A549 treated with AZD9567 at 1 μM for 4 hours (cell line): ENCODE results near the gene KLRF1. TPM values are rescaled to one million over a fixed set of nuclear protein-coding genes. Genes with fewer than 3 reads are reported as not detected.

Experiments
- total RNA-seq: library from RNA; stranded (reverse); fragments of 200-300 nt; extraction: Qiagen RNA extraction; gene quantifications from 5 replicates; pipeline ENCODE4 v1.2.3, GENCODE V29; 2022; ENCODE audit not compliant: insufficient read depth

The KLRF1 gene, protein sequence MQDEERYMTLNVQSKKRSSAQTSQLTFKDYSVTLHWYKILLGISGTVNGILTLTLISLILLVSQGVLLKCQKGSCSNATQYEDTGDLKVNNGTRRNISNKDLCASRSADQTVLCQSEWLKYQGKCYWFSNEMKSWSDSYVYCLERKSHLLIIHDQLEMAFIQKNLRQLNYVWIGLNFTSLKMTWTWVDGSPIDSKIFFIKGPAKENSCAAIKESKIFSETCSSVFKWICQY
- not detected in 5 replicates for total RNA-seq

DNA sequence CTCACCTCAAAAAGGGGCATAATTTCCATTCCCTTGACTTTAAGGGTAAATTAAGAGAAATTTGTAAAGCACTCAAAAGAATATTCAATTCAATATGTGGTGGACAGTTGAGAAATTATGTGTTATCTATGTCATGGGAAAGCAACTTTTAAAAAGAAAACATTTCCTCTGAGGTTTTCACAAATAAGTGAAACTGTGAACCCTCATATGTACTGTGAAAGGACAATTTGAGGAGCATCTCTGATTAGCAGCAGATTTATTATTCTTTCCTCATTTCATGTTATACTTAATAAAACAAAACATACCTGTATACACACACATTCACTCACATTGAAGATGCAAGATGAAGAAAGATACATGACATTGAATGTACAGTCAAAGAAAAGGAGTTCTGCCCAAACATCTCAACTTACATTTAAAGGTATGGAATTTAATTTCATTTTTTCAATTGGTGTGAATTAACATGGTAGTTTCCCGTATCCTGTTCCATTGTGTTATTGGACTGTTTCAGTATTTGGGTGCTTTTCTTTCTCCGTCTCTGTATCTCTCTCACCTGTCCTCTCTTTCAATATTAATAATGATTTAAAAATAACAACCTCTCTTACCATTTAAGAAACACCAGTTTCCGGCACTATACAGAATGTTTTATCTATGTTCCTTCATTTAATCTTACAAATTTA is at the start of gene KLRF1:
KLRF1 (plus strand) TSS at position 273 of the 680 bp plus-strand sequence; CDS start at position 337, 64 bp downstream.

DNA sequence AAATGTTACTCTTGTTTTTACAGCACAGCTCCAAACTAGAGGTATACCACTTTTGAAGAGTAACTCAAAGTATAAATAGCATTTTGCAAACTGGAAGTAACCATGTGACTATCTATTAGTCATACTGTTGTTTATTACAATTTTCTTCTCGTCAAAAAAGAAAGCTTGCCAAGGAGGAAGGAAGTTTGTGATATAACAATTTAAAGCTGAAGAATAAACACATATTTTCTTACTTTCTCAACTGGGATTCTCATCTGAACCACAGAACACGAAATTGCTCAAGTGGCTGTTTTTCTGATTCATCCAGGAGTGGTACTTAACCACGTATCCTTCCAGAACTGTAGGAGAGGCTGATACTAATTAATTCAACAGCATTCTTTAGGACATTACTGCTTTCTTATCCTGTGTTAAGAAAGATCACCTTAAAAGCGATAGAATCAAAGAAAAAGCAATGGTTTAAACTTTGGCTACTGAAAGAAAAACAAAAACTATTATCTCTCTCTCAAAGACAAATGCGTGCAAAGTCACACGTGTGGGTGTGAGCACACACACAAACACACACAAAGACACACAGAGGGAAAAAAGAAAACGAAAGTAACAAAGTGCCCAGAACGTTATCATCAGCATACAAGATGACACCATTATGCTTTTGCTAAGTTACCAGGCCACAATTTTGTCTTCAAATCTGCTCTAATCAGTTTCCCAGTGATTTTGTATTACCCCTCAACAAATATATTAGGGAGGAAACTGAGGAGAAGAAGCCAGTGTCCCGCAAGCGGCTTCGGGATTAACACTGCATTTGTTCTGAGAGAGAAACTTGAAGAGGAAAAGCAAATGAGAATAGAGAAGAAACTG is 42.3 kb downstream of the KLRF1 start, which contains the start of gene CLEC2B:
CLEC2B (minus strand) TSS at position 48 of the 855 bp plus-strand sequence.

DNA sequence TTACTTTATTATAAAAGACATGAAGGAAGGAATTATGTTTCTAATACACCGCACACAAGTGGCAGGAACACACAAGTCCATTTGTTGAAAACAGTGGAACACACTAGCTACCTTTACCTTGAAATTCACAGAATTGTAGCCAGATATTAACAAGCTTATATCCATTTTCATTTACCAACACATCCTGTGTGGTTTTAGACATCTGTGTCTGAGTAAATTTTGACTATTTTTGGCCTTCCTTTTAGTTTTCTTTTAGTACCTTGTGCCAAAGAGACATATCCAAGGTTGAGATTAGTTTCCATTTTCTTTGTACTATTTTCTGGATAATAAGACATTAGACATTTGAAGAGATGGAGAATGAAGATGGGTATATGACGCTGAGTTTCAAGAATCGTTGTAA is 54.0 kb downstream of the KLRF1 start, which contains the start of gene KLRF2:
KLRF2 (plus strand) TSS at position 244 of the 400 bp plus-strand sequence; CDS start at position 351, 107 bp downstream.

Other genes with a start within 250 kb of the KLRF1 start
- gene KLRB1, start 219.6 kb upstream of the KLRF1 start, total RNA-seq: not detected in 5 replicates
- gene CLEC2D, start 157.8 kb upstream of the KLRF1 start, total RNA-seq: 0.60 to 1.5 TPM (median 0.81 TPM) in 5 replicates
- not detected in 5 replicates for gene CLECL1, start 94.4 kb upstream of the KLRF1 start, total RNA-seq
- not detected in 5 replicates for gene CD69, start 66.6 kb upstream of the KLRF1 start, total RNA-seq
- gene CLEC2B, start 41.9 kb downstream of the KLRF1 start, total RNA-seq: 1.1 to 3.3 TPM (median 1.2 TPM) in 5 replicates
- gene KLRF2, start 54.0 kb downstream of the KLRF1 start, total RNA-seq: not detected in 5 replicates
- not detected in 5 replicates for gene CLEC2A, start 104.9 kb downstream of the KLRF1 start, total RNA-seq
- not detected in 5 replicates for gene CLEC12A, start 143.9 kb downstream of the KLRF1 start, total RNA-seq
- gene CLEC1B, start 171.6 kb downstream of the KLRF1 start, total RNA-seq: not detected in 5 replicates
- not detected in 5 replicates for gene CLEC12B, start 183.1 kb downstream of the KLRF1 start, total RNA-seq
- gene CLEC9A, start 203.2 kb downstream of the KLRF1 start, total RNA-seq: not detected in 5 replicates